Measurements from ENCODE around the gene ZFAND3. TPM values are rescaled to one million over a fixed set of nuclear protein-coding genes. Genes with fewer than 3 reads are reported as not detected.
A peak's percentile ranks its signal among the peaks of the same experiment; 100 is the strongest.

ZFAND3 gene
- total and polyA plus RNA-seq, 3 donors from 2014 or later: 104 to 329 (median 109) TPM

- intact Hi-C loops (cut with DNase I; ENCODE audit: low total_unique reads): no loop called here
- TF ChIP-seq CTCF (IDR thresholded peaks at IDR 0.05) (no peak), POLR2A (IDR thresholded peaks at IDR 0.05) (no peak)
- Histone ChIP-seq H3K27me3 (no peaks in the 10 kb centered on the region), H3K4me1 (peaks cover 29% of the 10 kb centered on the region), H3K4me3 (no peak overlapping the region), H3K27ac (no peak overlapping the region), H3K36me3 (ENCODE audit: low read depth, missing control alignments) (no peaks in the 10 kb centered on the region), H3K9me3 (no peaks in the 10 kb centered on the region)
- no peak for DNase-seq
These were observed 119.4 kb downstream of the ZFAND3 start for GRCh38 chr6:37938909-37939308.

- H3K36me3 ChIP-seq (ENCODE audit: low read depth, missing control alignments): no peaks in the 10 kb centered on the region
- H3K4me1 ChIP-seq: peaks cover 29% of the 10 kb centered on the region
- H3K9me3 ChIP-seq: no peaks in the 10 kb centered on the region
- DNase-seq: peak; percentile 81
- TF ChIP-seq CTCF (IDR thresholded peaks at IDR 0.05) (no peak), POLR2A (IDR thresholded peaks at IDR 0.05) (no peak)
- H3K27me3 ChIP-seq: no peaks in the 10 kb centered on the region
- H3K4me3 ChIP-seq: no peak overlapping the region
- intact Hi-C loops (cut with DNase I; ENCODE audit: low total_unique reads): no loop called here
- H3K27ac ChIP-seq: peak overlapping the region in 1 of 2 donors; percentile 46
- WGBS, 2 donors: 79 to 85% methylated on average over 3 of the region's 3 CpGs
These were observed 120.7 kb downstream of the ZFAND3 start for GRCh38 chr6:37940074-37940847.

- Histone ChIP-seq H3K27me3 (no peaks in the 10 kb centered on the region), H3K4me1 (peaks cover 29% of the 10 kb centered on the region), H3K36me3 (ENCODE audit: low read depth, missing control alignments) (no peaks in the 10 kb centered on the region), H3K27ac (peak overlapping the region in 1 of 2 donors; percentile 46), H3K4me3 (no peak overlapping the region), H3K9me3 (no peaks in the 10 kb centered on the region)
- DNase-seq: no peak
- intact Hi-C loops (cut with DNase I; ENCODE audit: low total_unique reads): no loop called here
- 36 to 48% methylated on average over 2 of the region's 2 CpGs for WGBS, 2 donors
- TF ChIP-seq CTCF (IDR thresholded peaks at IDR 0.05) (no peak), POLR2A (IDR thresholded peaks at IDR 0.05) (no peak)
These were observed 122.3 kb downstream of the ZFAND3 start for GRCh38 chr6:37941871-37942270.

GRCh38 chr6:37942606-37943376 lies 123.3 kb downstream of the ZFAND3 start:
- H3K9me3 ChIP-seq: no peaks in the 10 kb centered on the region
- 61 to 63% methylated on average over 3 of the region's 3 CpGs for WGBS, 2 donors
- intact Hi-C loops (cut with DNase I; ENCODE audit: low total_unique reads): no loop called here
- no peaks in the 10 kb centered on the region for H3K36me3 ChIP-seq (ENCODE audit: low read depth, missing control alignments)
- TF ChIP-seq POLR2A (IDR thresholded peaks at IDR 0.05): no peak
- no peak for TF ChIP-seq CTCF (IDR thresholded peaks at IDR 0.05)
- H3K4me1 ChIP-seq: peaks cover 29% of the 10 kb centered on the region
- DNase-seq: no peak
- no peak overlapping the region for H3K4me3 ChIP-seq
- peak overlapping the region in 1 of 2 donors; percentile 22 for H3K27ac ChIP-seq
- H3K27me3 ChIP-seq: no peaks in the 10 kb centered on the region

Measured in testis (tissue), 3 donors.